ENCODE measurements around the gene HOXA6.

The HOXA6 gene

GRCh38 chr7:27107391-27108381 is 39.9 kb downstream of the HOXA6 start:
- no peak for DNase-seq

- DNase-seq: no peak
These were observed 40.7 kb downstream of the HOXA6 start for GRCh38 chr7:27106901-27107240.

- DNase-seq: no peak
These were observed 41.2 kb downstream of the HOXA6 start for GRCh38 chr7:27106181-27106900.

- no peak for DNase-seq
These were observed 42.1 kb downstream of the HOXA6 start for GRCh38 chr7:27105301-27106031.

GRCh38 chr7:27104341-27105058 is 43.1 kb downstream of the HOXA6 start:
- DNase-seq: no peak

- no peak for DNase-seq
These were observed 43.9 kb downstream of the HOXA6 start for GRCh38 chr7:27103489-27104226.

GRCh38 chr7:27102581-27103442 is 44.8 kb downstream of the HOXA6 start, which contains the start of gene HOXA2:
TSS of gene HOXA2 (minus strand) at chr7:27102683. CDS start at chr7:27102500, 183 bp downstream.
- no peak for DNase-seq

DNA sequence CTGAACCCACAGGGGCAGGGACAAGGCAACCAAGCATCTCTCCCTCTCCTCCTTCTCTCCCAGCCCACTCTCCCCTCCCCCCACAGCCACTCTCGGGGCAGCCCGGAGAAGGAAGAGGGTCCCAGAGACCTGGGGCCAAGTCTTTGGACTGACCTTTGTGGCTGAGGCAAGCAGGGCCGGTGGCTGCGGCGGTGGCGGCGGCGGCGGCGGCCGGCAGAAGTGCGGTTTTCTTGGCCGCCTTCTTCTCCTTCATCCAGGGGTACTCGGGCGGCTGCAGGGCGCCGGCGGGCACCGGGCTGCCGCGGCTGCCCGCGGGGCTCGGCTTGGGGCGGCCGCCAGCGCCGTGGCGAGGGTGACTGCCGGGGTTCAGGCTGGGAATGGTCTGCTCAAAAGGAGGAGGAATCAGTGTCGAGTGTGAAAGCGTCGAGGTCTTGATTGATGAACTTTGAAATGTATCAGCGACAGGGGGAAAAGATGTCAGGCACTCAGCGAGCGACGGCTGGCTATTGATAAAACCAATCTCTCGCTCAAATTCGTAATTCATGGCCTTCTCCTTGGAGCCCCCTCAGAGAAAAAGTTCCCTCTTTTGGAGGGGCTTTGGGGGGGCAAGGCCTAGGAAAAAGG is 45.5 kb downstream of the HOXA6 start:
- no peak for DNase-seq

GRCh38 chr7:27101171-27101956 is 46.2 kb downstream of the HOXA6 start:
- DNase-seq: no peak

- DNase-seq: no peak
These were observed 46.8 kb downstream of the HOXA6 start for GRCh38 chr7:27100694-27101170.

DNA sequence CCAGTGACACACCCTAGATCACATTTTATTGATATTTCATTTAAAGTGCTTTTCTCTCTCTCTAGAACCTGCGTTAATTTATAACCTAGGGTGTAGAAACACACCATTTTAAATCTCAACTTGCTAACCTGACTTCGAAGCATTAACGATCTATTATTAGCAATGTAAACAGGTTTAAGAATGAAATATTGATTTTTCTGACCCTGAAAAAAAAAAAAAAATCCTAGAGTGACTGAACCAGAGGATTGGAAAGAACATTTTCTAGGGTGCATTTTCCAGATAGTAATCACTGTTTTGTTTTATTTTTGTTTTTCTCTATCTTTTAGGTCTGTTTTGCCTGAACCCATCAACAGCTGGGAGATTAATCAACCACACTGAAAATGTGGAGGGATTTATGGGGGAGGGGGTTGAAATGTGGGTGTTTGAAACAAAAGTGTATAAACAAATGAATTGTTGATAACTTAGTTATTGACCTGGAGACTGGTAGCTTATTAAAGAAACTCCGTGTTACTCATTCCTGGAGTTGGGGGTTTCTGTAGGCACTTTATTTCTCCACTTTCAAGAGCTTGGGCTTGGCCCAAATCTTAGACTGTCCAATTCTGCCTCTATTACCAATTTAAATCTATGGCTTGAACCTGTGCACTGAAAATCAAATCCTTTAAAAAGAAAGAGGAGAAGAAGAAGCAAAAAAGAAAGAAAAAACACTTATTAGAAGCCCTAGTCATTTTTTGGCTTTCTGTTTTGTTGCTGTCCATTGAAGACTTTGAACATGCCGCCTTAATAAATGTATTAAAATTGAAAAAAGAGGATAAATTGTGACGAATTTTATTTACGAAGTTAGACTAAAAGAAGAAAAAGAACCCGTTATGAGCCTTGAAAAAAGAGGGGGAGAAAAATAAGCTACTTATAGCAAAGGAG is 47.9 kb downstream of the HOXA6 start:
- no peak for DNase-seq

GRCh38 chr7:27098578-27099451 is 48.8 kb downstream of the HOXA6 start:
- no peak for DNase-seq

DNA sequence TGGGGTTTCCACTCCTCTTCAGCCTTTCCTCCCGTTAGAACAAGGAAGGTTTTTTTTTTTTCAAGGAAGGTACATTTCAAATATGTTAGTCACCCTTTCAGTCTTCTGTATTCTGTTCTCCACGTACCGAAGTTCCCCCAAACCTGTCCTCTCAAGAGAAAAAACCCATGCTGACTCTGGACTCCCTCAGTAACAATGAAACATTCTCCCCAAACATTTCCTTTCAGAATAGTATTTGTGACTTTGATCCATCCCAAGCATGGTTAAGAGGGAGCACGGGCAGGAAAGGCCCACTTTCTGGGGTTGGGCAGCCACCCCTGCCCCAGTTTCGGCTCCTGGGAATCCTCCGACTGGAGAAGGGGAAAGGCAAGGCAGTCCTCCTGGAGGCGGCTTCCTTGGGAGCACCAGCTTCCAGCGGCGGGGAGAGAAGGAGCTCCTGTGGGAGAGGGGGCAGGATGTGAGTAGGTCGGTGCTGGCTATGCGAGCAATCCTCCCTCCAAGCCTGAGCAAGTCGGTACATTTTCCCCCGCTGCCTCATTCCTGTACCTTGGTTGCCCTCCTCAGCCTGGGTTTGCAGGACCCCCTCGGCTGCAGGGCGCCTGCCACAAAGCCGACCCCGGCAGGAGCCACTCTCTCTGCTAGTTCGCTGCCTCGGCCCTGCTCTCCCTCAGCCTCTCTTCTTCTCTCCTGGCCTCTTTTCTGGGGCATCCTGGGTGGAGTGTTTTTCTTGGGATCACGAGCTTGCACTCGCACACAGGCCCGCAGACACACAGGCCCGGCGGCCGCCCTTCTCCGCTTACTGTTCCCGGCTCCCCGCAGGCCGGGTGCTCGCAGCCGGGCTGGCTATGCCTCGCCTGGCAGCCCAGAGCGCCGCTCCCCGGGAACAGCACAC is 49.6 kb downstream of the HOXA6 start:
- DNase-seq: no peak

DNA sequence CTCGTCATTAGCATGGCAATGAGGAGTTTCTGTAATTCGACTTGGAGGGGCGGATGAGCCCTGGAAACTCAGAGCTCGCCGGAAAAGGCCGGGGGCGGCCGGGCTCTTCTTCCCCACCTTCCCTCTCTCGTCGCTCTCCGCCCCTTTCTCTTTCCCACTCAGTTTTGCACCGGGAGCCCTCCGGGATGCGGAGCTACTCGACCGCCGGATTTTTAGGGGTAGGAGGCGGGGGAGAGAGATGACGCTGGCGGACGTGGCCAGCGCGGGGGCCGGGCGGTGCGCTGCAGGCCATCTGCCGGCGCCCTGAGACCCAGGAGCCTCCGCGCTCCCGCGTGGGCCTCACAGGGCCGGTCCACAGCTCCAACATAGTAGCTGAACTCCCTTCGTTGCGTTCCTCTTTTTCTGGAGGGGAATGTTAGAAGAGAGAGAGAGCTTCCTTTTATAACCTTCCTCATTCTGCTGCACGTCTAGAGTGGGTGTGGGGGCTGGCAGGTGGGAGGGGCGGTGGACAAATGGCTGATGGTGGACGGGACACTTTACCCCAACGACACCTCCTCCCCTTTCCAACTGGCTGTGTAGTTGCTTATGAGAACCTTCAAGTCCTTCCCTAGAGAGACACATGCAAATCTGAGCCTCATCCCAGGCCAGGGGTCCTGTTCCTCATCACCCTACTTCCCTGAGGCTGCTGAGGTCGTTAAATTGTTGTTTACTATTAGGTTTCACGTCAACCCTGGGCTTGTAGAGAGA is 50.6 kb downstream of the HOXA6 start:
- DNase-seq: no peak

Data from CD4-positive, alpha-beta T cell treated with Interleukin-6 for 4 hours (primary cell).